Left ventricle myocardium inferior (tissue), 1 donor: ENCODE measurements around the gene PSAT1. TPM values are rescaled to one million over a fixed set of nuclear protein-coding genes. Genes with fewer than 3 reads are reported as not detected.

Experiments used
- DNase-seq: peaks from one replicate; pipeline ENCODE4 v3.0.0-alpha.2; 2020
- H3K27ac ChIP-seq: fragments of 200-600 bp; replicated peaks from 2 replicates; pipeline ENCODE4 v1.8.0; 2021
- H3K27me3 ChIP-seq: fragments of 200-600 bp; 2 replicates; pipeline ENCODE4 v1.8.0; 2021; ENCODE audit warnings: low read depth
- H3K36me3 ChIP-seq: fragments of 200-600 bp; 2 replicates; pipeline ENCODE4 v1.8.0; 2021
- H3K4me1 ChIP-seq: fragments of 200-600 bp; 2 replicates; pipeline ENCODE4 v1.8.0; 2021
- H3K4me3 ChIP-seq: fragments of 200-600 bp; 2 replicates; pipeline ENCODE4 v1.8.0; 2021; ENCODE audit warnings: mild to moderate bottlenecking, moderate library complexity
- H3K9me3 ChIP-seq: fragments of 200-600 bp; replicated peaks from 2 replicates; pipeline ENCODE4 v1.8.0; 2021
- intact Hi-C: fragments of 100-400 bp; cut with micrococcal nuclease; formaldehyde crosslinking; loops from one replicate; pipeline ENCODE4 v1.11.0; 2022
- total RNA-seq: library from RNA; stranded (reverse); fragmentation: NEBNext Ultra II Directional; extraction: Animal tissue kit (Norgen Biotek cat#: 25700); gene quantifications from one replicate; pipeline ENCODE4 v1.2.1, GENCODE V29; 2021
- TF ChIP-seq, protein P1 (sequence below): fragments of 200-600 bp; IDR thresholded peaks from 2 replicates; pipeline ENCODE4 v1.8.0; 2021; ENCODE audit warnings: antibody characterized with exemption, mild to moderate bottlenecking, borderline replicate concordance
- donor health status: DM: no; HTN: yes; CAD: no; lungs with severe emphysema.

Gene PSAT1
- total RNA-seq, 1 donor from 2014 or later = 0.77 TPM

DNA sequence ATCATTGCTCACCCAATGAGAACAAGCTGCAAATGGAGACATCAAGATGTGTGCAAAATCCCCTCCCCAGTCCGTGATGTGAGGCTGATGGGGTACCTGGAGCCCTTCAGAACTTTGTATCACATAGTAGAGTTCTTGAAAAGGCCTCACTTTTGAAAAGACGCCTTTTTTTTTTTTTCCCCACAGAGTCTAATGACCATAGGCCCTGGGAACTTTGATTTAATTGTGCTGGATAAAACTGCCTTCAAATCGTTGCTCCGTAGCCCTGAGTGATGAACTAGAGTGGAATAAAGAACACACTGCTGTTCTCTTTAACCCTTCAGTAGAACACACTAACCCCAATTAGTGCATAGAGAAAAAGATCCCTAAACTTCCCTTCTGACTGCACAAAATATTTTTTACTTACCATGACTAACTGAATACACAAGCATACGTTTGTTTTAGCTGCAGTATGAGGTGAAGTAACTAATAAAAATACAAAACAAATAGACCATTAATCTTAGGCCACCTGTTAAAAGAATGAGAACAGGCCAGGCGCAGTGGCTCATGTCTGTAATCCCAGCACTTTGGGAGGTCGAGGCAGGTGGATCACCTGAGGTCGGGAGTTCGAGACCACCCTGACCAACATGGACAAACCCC lies 15.1 kb downstream of the PSAT1 start:
- Histone ChIP-seq H3K27ac (no peak overlapping the region), H3K36me3 (no peaks in the 10 kb centered on the region), H3K4me1 (no peaks in the 10 kb centered on the region), H3K9me3 (no peaks in the 10 kb centered on the region), H3K4me3 (no peak overlapping the region), H3K27me3 (no peaks in the 10 kb centered on the region)
- intact Hi-C loops = no loop called here
- no peak for DNase-seq
- TF ChIP-seq, protein P1, sequence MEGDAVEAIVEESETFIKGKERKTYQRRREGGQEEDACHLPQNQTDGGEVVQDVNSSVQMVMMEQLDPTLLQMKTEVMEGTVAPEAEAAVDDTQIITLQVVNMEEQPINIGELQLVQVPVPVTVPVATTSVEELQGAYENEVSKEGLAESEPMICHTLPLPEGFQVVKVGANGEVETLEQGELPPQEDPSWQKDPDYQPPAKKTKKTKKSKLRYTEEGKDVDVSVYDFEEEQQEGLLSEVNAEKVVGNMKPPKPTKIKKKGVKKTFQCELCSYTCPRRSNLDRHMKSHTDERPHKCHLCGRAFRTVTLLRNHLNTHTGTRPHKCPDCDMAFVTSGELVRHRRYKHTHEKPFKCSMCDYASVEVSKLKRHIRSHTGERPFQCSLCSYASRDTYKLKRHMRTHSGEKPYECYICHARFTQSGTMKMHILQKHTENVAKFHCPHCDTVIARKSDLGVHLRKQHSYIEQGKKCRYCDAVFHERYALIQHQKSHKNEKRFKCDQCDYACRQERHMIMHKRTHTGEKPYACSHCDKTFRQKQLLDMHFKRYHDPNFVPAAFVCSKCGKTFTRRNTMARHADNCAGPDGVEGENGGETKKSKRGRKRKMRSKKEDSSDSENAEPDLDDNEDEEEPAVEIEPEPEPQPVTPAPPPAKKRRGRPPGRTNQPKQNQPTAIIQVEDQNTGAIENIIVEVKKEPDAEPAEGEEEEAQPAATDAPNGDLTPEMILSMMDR = no peak

DNA sequence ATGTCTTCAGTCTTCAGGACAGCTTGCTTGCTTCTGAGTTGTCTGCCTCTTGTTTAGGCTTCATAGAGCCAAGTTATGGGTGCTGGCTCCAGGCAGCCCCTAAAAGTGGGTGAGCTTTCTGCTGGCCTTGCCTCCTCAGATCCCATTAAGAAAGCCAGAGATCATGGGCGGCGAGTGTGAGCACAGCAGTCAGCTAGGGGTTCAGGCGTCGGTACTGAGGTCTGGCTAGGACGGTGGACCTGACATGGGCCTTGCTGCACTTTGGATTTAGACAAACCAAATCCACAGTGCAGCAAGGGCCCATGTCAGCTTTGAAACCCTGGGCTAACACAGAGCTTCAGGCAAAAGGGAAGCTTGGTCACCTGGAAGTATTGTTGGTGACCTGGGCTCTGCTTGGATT lies 17.6 kb downstream of the PSAT1 start:
- no peaks in the 10 kb centered on the region for H3K36me3 ChIP-seq
- TF ChIP-seq, protein P1 = no peak
- no peak for DNase-seq
- intact Hi-C loops = no loop called here
- H3K27me3 ChIP-seq = no peaks in the 10 kb centered on the region
- no peaks in the 10 kb centered on the region for H3K9me3 ChIP-seq
- H3K4me3 ChIP-seq = no peak overlapping the region
- H3K4me1 ChIP-seq = no peaks in the 10 kb centered on the region
- no peak overlapping the region for H3K27ac ChIP-seq

DNA sequence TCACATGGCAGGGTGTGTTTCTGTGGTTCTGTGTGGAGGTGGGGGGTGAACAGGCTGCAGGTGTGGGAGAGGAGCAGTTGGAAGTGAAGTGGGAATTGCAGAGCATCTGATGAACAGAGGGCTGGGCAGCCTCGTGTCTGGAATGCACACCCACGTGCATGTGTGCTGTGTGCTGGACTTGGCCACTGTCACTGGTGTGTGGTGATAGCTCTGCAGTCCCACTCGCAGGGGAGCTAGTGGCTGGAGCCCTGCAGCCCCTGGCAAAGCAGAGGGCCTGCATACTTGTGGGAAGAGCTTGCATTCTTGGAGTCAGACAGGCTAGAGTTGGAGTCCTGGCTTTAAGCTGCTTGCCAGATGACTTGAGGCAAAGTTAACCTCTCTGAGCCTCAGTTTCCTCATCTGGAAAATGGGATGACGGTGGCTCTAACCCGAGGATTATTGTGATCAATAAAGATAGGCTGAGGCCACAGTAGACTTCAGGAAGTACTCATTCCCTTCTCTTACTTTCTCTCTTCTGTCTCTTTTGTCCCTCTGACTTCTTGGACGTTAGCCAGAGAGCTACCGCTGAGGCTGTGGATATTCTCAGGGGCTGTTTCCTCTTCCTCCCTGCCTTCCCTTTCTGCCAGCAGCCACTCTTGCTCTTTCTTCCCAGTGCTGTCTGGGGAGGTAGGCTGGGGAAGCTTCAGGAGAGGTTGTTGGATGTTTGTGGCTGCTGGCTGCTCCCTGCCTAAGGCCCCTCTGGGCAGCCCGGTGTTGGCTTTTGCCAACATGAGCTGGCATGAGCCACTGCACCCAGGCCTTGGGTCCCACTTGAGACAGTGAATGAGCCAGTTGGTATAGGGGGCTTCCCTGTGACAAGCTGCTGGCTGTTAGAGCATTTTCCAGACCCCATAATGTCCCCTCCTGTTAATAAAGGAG lies 18.3 kb downstream of the PSAT1 start:
- Histone ChIP-seq H3K4me3 (no peak overlapping the region), H3K27me3 (no peaks in the 10 kb centered on the region), H3K27ac (no peak overlapping the region), H3K36me3 (no peaks in the 10 kb centered on the region), H3K9me3 (no peaks in the 10 kb centered on the region), H3K4me1 (no peaks in the 10 kb centered on the region)
- DNase-seq = no peak
- intact Hi-C loops = no loop called here
- TF ChIP-seq, protein P1 = no peak

DNA sequence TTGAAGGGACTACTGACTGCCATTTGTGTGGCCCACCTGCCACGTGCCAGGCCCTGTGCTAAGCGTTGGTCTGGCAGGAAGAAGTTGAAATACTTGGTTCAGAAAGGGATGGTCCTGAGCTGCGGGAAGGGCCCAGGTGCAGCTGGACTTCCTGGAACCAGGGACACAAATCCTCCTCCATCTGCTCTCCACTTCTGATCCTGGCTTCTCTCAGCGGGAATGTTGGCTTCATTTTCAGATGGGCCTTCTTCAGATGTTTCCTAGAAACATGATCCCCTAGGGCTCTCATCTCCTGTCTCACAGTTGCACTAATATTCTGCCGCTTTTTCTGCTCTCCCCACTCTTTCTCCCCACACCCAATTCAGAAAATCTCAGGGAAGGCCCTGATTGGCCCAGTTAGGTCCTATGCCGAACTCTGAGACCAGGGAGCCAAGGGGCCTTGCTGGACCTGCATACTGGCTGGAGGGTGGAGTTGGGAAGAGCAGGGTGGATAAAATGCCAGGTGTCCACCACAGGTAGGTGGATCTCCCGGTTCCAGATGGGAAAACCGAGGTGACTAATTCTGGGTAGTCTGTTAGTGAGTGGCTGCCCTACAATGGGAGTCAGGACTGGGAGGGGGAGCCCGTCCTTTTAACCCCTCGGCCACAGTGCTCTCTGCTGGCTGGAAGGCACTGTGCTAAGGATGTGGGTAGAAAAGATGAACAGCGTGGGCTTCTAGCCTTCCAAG lies 19.4 kb downstream of the PSAT1 start:
- no peaks in the 10 kb centered on the region for H3K36me3 ChIP-seq
- intact Hi-C loops = no loop called here
- no peak overlapping the region for H3K4me3 ChIP-seq
- H3K9me3 ChIP-seq = no peaks in the 10 kb centered on the region
- TF ChIP-seq, protein P1 = no peak
- DNase-seq = no peak
- H3K27me3 ChIP-seq = no peaks in the 10 kb centered on the region
- no peak overlapping the region for H3K27ac ChIP-seq
- H3K4me1 ChIP-seq = no peaks in the 10 kb centered on the region

DNA sequence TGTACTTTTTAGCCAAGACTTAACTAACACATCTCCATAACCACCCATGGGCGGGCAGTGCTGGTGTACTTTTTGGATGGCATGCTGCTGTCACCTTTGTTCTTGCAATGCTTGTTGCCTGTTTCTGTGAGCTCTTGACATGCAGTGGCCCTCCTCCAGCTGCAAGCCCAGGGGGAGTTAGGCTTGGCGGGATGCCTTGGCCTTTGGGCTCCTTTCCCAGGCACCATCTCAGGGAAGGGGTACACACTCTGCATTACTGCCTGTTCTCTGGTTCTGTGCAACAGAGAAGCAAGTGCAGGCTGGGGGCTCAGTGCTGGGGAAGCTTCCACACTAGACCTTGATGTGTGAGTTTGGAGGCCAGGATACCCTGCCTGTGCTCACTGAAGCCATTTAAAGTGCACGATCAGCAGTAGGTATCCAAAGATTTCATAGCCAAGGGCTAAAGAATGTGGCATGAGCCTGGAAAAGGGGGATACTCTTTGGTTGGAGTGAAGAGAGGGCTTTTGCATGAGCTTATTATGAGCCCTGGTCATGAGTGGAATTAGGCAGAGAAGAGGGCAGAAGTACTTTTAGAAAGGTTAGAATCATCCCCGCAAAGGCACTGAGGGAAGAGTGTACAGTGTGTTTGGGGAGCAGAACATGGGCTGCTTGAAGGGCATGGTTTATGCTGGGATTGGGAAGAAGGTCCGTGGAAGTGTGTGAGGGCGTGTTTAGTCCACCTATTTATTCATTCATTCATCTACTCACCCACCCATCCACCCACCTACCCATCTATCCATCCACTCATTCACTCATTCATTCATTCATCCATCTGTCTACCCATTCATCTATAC lies 22.5 kb downstream of the PSAT1 start:
- DNase-seq = no peak
- H3K4me1 ChIP-seq = no peaks in the 10 kb centered on the region
- no peak overlapping the region for H3K4me3 ChIP-seq
- no peaks in the 10 kb centered on the region for H3K9me3 ChIP-seq
- intact Hi-C loops = no loop called here
- TF ChIP-seq, protein P1 = no peak
- H3K27ac ChIP-seq = no peak overlapping the region
- no peaks in the 10 kb centered on the region for H3K36me3 ChIP-seq
- no peaks in the 10 kb centered on the region for H3K27me3 ChIP-seq
